Gastroesophageal sphincter (tissue), 4 donors: ENCODE results near the gene SLC36A1. TPM values are rescaled to one million over a fixed set of nuclear protein-coding genes. Genes with fewer than 3 reads are reported as not detected.
"Not testable (repeated sequence)": the region's sequence is repeated elsewhere in the genome, so short reads cannot be mapped to it uniquely, and the experiment has no call there.

Experiments
- ATAC-seq: fragments of 150-250 bp; one replicate; pipeline ENCODE4 v1.9.1; 2016; ENCODE audit warnings: mild to moderate bottlenecking, moderate library complexity
- H3K27ac ChIP-seq, 4 donors: fragments of 200-600 bp; sonication (generic) in 3 of 4; 1 replicate in 3 of 4; 2 replicates in 1 of 4; pipeline ENCODE4 v1.5.1; 2016 to 2019
- H3K27me3 ChIP-seq: fragments of 200-600 bp; sonication (generic); one replicate; pipeline ENCODE4 v1.5.1; 2019
- H3K36me3 ChIP-seq, 2 donors: fragments of 200-600 bp; sonication (generic); one replicate each; pipeline ENCODE4 v1.5.1; 2019; ENCODE audit warnings: control low read depth in 1 of 2
- H3K4me1 ChIP-seq, 3 donors: fragments of 200-600 bp; sonication (generic); 1 replicate in 2 of 3; 2 replicates in 1 of 3; pipeline ENCODE4 v1.5.1; 2016 to 2019; ENCODE audit warnings: control low read depth in 2 of 3
- H3K4me3 ChIP-seq, 2 donors: fragments of 200-600 bp; sonication (generic); one replicate each; pipeline ENCODE4 v1.5.1; 2019; ENCODE audit warnings: mild to moderate bottlenecking in 1 of 2, moderate library complexity in 1 of 2
- H3K9me3 ChIP-seq, 3 donors: fragments of 200-600 bp; sonication (generic); one replicate each; pipeline ENCODE4 v1.5.1; 2017 to 2019; ENCODE audit warnings: control low read depth in 2 of 3
- CTCF ChIP-seq, 4 experiments: fragments of 200-600 bp in 2 of 4; fragments of 450-650 bp in 2 of 4; sonication (generic) in 1 of 4; IDR thresholded peaks; one replicate each; pipeline ENCODE4 v1.5.1; 2017 to 2019; ENCODE audit warnings: antibody characterized with exemption in 4 of 4, mild to moderate bottlenecking in 2 of 4, moderate library complexity in 2 of 4
- EP300 ChIP-seq: sonication (generic); formaldehyde crosslinking; IDR thresholded peaks from one replicate; pipeline ENCODE4 v1.6.1; 2017; ENCODE audit warnings: antibody characterized with exemption, mild to moderate bottlenecking
- POLR2A ChIP-seq, 2 donors: fragments of 450-650 bp; IDR thresholded peaks; one replicate each; pipeline ENCODE4 v1.6.1; 2017; ENCODE audit warnings: antibody characterized with exemption in 2 of 2, mild to moderate bottlenecking in 2 of 2, moderate library complexity in 1 of 2
- POLR2AphosphoS5 ChIP-seq: sonication (generic); formaldehyde crosslinking; IDR thresholded peaks from one replicate; pipeline ENCODE4 v1.6.1; 2017; ENCODE audit warnings: antibody characterized with exemption
- WGBS, 2 donors: methylation state at CpG; one replicate each; pipeline ENCODE4 v1.1.5; 2018; ENCODE audit warnings: low coverage in 1 of 2; 5-methylcytosine and 5-hydroxymethylcytosine counted together
- total RNA-seq, 4 donors: library from RNA; depleted of rRNA; stranded (reverse); fragments of >200 nt; gene quantifications; one replicate each; pipeline ENCODE4 v1.1.0, GENCODE V29; 2016

The SLC36A1 gene
- total RNA-seq, 4 donors from 2014 or later: 7.0 to 14.0 (median 8.5) TPM

GRCh38 chr5:151497391-151498002 lies 50.1 kb downstream of the SLC36A1 start:
- Histone ChIP-seq H3K9me3 (no peaks in the 10 kb centered on the region), H3K36me3 (peaks cover 0 to 9% of the 10 kb centered on the region in 2 donors), H3K4me3 (no peak overlapping the region), H3K27me3 (no peaks in the 10 kb centered on the region), H3K27ac (no peak overlapping the region), H3K4me1 (peaks cover 0 to 7% (median 0%) of the 10 kb centered on the region in 3 donors)
- 42 to 90% methylated on average over 2 of the region's 3 CpGs for WGBS, 2 donors
- ATAC-seq: no peak
- TF ChIP-seq POLR2AphosphoS5: no peak
- TF ChIP-seq POLR2A (IDR thresholded peaks at IDR 0.05): no peak
- TF ChIP-seq CTCF (IDR thresholded peaks at IDR 0.05): no peak
- no peak for TF ChIP-seq EP300

GRCh38 chr5:151498395-151499155 lies 51.2 kb downstream of the SLC36A1 start:
- no peak overlapping the region for H3K27ac ChIP-seq
- WGBS, 2 donors: 80 to 83% methylated on average over 6 to 8 of the region's 8 CpGs
- H3K36me3 ChIP-seq: no peaks in the 10 kb centered on the region
- no peaks in the 10 kb centered on the region for H3K27me3 ChIP-seq
- H3K4me1 ChIP-seq: peaks cover 0 to 7% (median 0%) of the 10 kb centered on the region in 3 donors
- TF ChIP-seq CTCF (IDR thresholded peaks at IDR 0.05) (no peak), POLR2AphosphoS5 (no peak), EP300 (no peak), POLR2A (IDR thresholded peaks at IDR 0.05) (no peak)
- no peak overlapping the region for H3K4me3 ChIP-seq
- H3K9me3 ChIP-seq: no peaks in the 10 kb centered on the region
- ATAC-seq: no peak

- 55 to 79% methylated on average over 6 of the region's 8 CpGs for WGBS, 2 donors
- H3K4me3 ChIP-seq: no peak overlapping the region
- no peaks in the 10 kb centered on the region for H3K9me3 ChIP-seq
- TF ChIP-seq EP300 (no peak), POLR2AphosphoS5 (no peak), POLR2A (IDR thresholded peaks at IDR 0.05) (no peak)
- peaks cover 0 to 7% (median 0%) of the 10 kb centered on the region in 3 donors for H3K4me1 ChIP-seq
- no peaks in the 10 kb centered on the region for H3K36me3 ChIP-seq
- H3K27me3 ChIP-seq: no peaks in the 10 kb centered on the region
- H3K27ac ChIP-seq: no peak overlapping the region
- ATAC-seq: peak; percentile 75
These were observed 52.2 kb downstream of the SLC36A1 start for GRCh38 chr5:151499501-151500035.

GRCh38 chr5:151504006-151504405 lies 56.6 kb downstream of the SLC36A1 start:
- Histone ChIP-seq H3K9me3 (no peaks in the 10 kb centered on the region), H3K27me3 (no peaks in the 10 kb centered on the region), H3K4me1 (peaks cover 0 to 7% (median 0%) of the 10 kb centered on the region in 3 donors), H3K27ac (no peak overlapping the region), H3K4me3 (no peak overlapping the region), H3K36me3 (no peaks in the 10 kb centered on the region)
- ATAC-seq: no peak
- 75 to 81% methylated on average over 2 of the region's 4 CpGs for WGBS, 2 donors
- TF ChIP-seq POLR2A (IDR thresholded peaks at IDR 0.05) (no peak), CTCF (IDR thresholded peaks at IDR 0.05) (no peak), EP300 (no peak), POLR2AphosphoS5 (no peak)

- not testable (repeated sequence) for H3K4me3 ChIP-seq, H3K27me3 ChIP-seq, ATAC-seq, H3K36me3 ChIP-seq, H3K27ac ChIP-seq, H3K4me1 ChIP-seq, H3K9me3 ChIP-seq
- 96% methylated on average over 3 of the region's 10 CpGs; no CpG with 5 or more reads in 1 of the 2 donors for WGBS, 2 donors
These were observed 60.9 kb downstream of the SLC36A1 start for GRCh38 chr5:151508308-151508707.

- 78 to 92% methylated on average over 1 to 3 of the region's 5 CpGs for WGBS, 2 donors
- no peak for TF ChIP-seq EP300
- TF ChIP-seq POLR2A (IDR thresholded peaks at IDR 0.05): no peak
- TF ChIP-seq CTCF (IDR thresholded peaks at IDR 0.05): no peak
- no peaks in the 10 kb centered on the region for H3K27me3 ChIP-seq
- H3K4me1 ChIP-seq: no peaks in the 10 kb centered on the region
- H3K27ac ChIP-seq: no peak overlapping the region
- no peak for ATAC-seq
- no peaks in the 10 kb centered on the region for H3K9me3 ChIP-seq
- H3K4me3 ChIP-seq: no peak overlapping the region
- peaks cover 0 to 6% of the 10 kb centered on the region in 2 donors for H3K36me3 ChIP-seq
These were observed 61.8 kb downstream of the SLC36A1 start for GRCh38 chr5:151509231-151509630.
